ENCODE results near the gene HPS4.

- TF ChIP-seq ATF3 (IDR thresholded peaks at IDR 0.05), result no peak
- no peak for TF ChIP-seq ZBTB33 (IDR thresholded peaks at IDR 0.05)
- TF ChIP-seq CTCF (IDR thresholded peaks at IDR 0.05; ENCODE audit: low read depth, low read length, missing input control), result no peak
- no peak for TF ChIP-seq TAF1 (conservative IDR thresholded peaks at IDR 0.05)
- TF ChIP-seq GABPA (IDR thresholded peaks at IDR 0.05 in 1 of 2, conservative IDR thresholded peaks at IDR 0.05 in 1 of 2), result no peak
- TF ChIP-seq SP1 (IDR thresholded peaks at IDR 0.05), result no peak
- no peak for TF ChIP-seq HNF4G (IDR thresholded peaks at IDR 0.05)
- TF ChIP-seq FOXA2 (IDR thresholded peaks at IDR 0.05), result no peak
- TF ChIP-seq MAX (IDR thresholded peaks at IDR 0.05), result no peak
- no peak for TF ChIP-seq JUND (IDR thresholded peaks at IDR 0.05)
Measured at GRCh38 chr22:26464312-26464711, 19.3 kb downstream of the HPS4 start.
